ENCODE data around the gene BMPR1A. TPM values are rescaled to one million over a fixed set of nuclear protein-coding genes. Genes with fewer than 3 reads are reported as not detected.

BMPR1A gene
- total RNA-seq, 8 experiments from 2014 or later = 15.8 to 44.1 (median 27.9) TPM

Other genes starting within 250 kb of the BMPR1A start
- gene WAPL, start 234.8 kb upstream of the BMPR1A start, total RNA-seq = 10 to 100 TPM; 25.1 to 42.2 (median 31.8) TPM
- under 1 TPM in 7 of 8 experiments, not detected in 1; 0.11 to 0.57 (median 0.14) TPM for gene OPN4, start 102.1 kb upstream of the BMPR1A start, total RNA-seq
- 1 to 10 TPM in 1 of 8 experiments, under 1 TPM in 7; 0.16 to 2.5 (median 0.37) TPM for gene LDB3, start 88.1 kb upstream of the BMPR1A start, total RNA-seq
- gene MMRN2, start 201.0 kb downstream of the BMPR1A start, total RNA-seq = 10 to 100 TPM in 2 of 8 experiments, 1 to 10 TPM in 5, under 1 TPM in 1; 0.86 to 26.6 (median 3.0) TPM
- gene SNCG, start 202.0 kb downstream of the BMPR1A start, total RNA-seq = 100 to 1,000 TPM in 7 of 8 experiments, 10 to 100 TPM in 1; 86.6 to 946 (median 637) TPM
- gene ADIRF, start 211.9 kb downstream of the BMPR1A start, total RNA-seq = 10 to 100 TPM in 1 of 8 experiments, 1 to 10 TPM in 4, under 1 TPM in 2, not detected in 1; 0.49 to 63.7 (median 1.2) TPM

Data from motor neuron (in vitro differentiated cells).